IMR-90 (cell line): ENCODE measurements around the gene LRRTM4. TPM values are rescaled to one million over a fixed set of nuclear protein-coding genes. Genes with fewer than 3 reads are reported as not detected.

Source experiments
- ATAC-seq: fragments of 200-7000 bp; cut with Tn5 transposase; 2 replicates; pipeline ENCODE4 v1.9.1; 2020; ENCODE audit warnings: low read depth, mild to moderate bottlenecking, moderate library complexity
- BruUV-seq: library from RNA; stranded (reverse); fragments of 400-500 nt; replicated peaks from 2 replicates; lab custom pipeline; 2021; lab: Mats Ljungman, UMichigan
- CTCF ChIA-PET: fragments of 300-600 bp; formaldehyde crosslinking; extraction: SDS; loops from one replicate; lab custom pipeline; 2021; ENCODE audit warnings: antibody characterized with exemption; lab: Yijun Ruan, JAX
- POLR2A ChIA-PET: fragments of 300-600 bp; sonication (Branson Sonifier 250); formaldehyde crosslinking; loops from one replicate; lab custom pipeline; 2022; ENCODE audit warnings: antibody characterized with exemption; ENCODE audit not compliant: unreplicated experiment; lab: Charles Lee
- DNase-seq: peaks from one replicate; pipeline ENCODE4 v3.0.0; 2013
- H2AFZ ChIP-seq: replicated peaks from 2 replicates; pipeline ENCODE3; 2013; ENCODE audit warnings: low read length, mild to moderate bottlenecking; ENCODE audit not compliant: poor library complexity
- H2AK5ac ChIP-seq: 2 replicates; pipeline ENCODE4 v1.6.1; 2013; ENCODE audit warnings: low read depth, low read length, inconsistent platforms
- H2AK9ac ChIP-seq: replicated peaks from 2 replicates; pipeline ENCODE3; 2013; ENCODE audit warnings: mild to moderate bottlenecking, low read depth, low read length, moderate library complexity; ENCODE audit not compliant: poor library complexity
- H2BK120ac ChIP-seq: 2 replicates; pipeline ENCODE4 v1.6.1; 2013; ENCODE audit warnings: low read depth, low read length, inconsistent platforms
- H2BK15ac ChIP-seq: 3 replicates; pipeline ENCODE4 v1.6.1; 2013; ENCODE audit warnings: low read depth, low read length, inconsistent platforms
- H2BK20ac ChIP-seq: 2 replicates; pipeline ENCODE4 v1.6.1; 2013; ENCODE audit warnings: low read depth, mild to moderate bottlenecking, inconsistent platforms, low read length, moderate library complexity
- H2BK5ac ChIP-seq: 2 replicates; pipeline ENCODE4 v1.6.1; 2013; ENCODE audit warnings: mild to moderate bottlenecking, low read depth, low read length, inconsistent platforms; ENCODE audit not compliant: poor library complexity, severe bottlenecking
- H3K14ac ChIP-seq: replicated peaks from 2 replicates; pipeline ENCODE4 v1.6.1; 2013; ENCODE audit warnings: low read depth, low read length, inconsistent platforms
- H3K18ac ChIP-seq: 2 replicates; pipeline ENCODE4 v1.6.1; 2013; ENCODE audit warnings: low read depth, low read length, control low read depth
- H3K23ac ChIP-seq: 2 replicates; pipeline ENCODE4 v1.6.1; 2013; ENCODE audit warnings: low read depth, low read length, inconsistent platforms
- H3K27ac ChIP-seq: 2 replicates; pipeline ENCODE4 v1.5.1; 2013; ENCODE audit warnings: mild to moderate bottlenecking, control low read depth, low read length; ENCODE audit not compliant: insufficient read depth
- H3K27me3 ChIP-seq: 2 replicates; pipeline ENCODE4 v1.6.1; 2013; ENCODE audit warnings: low read length; ENCODE audit not compliant: control insufficient read depth, insufficient read depth
- H3K36me3 ChIP-seq: 2 replicates; pipeline ENCODE4 v1.6.1; 2013; ENCODE audit warnings: low read length, mixed read lengths; ENCODE audit not compliant: control insufficient read depth, insufficient read depth
- H3K4ac ChIP-seq: 2 replicates; pipeline ENCODE4 v1.6.1; 2013; ENCODE audit warnings: low read depth, low read length, inconsistent platforms
- H3K4me1 ChIP-seq: 2 replicates; pipeline ENCODE4 v1.6.1; 2013; ENCODE audit warnings: low read length, mixed read lengths; ENCODE audit not compliant: control insufficient read depth, insufficient read depth
- H3K4me2 ChIP-seq: 2 replicates; pipeline ENCODE4 v1.6.1; 2013; ENCODE audit warnings: low read depth, mild to moderate bottlenecking, control low read depth, low read length, moderate library complexity
- H3K4me3 ChIP-seq: 2 replicates; pipeline ENCODE4 v1.5.1; 2013; ENCODE audit warnings: low read depth, mild to moderate bottlenecking, control low read depth, low read length, moderate library complexity; ENCODE audit not compliant: insufficient read depth
- H3K56ac ChIP-seq: 2 replicates; pipeline ENCODE4 v1.6.1; 2013; ENCODE audit warnings: low read length, inconsistent platforms; ENCODE audit not compliant: insufficient read depth; ENCODE audit errors: extremely low read depth
- H3K79me1 ChIP-seq, 2 experiments: 2 replicates each; pipeline ENCODE4 v1.6.1; 2013; ENCODE audit warnings: low read length in 2 of 2, inconsistent platforms in 1 of 2, low read depth in 1 of 2
- H3K9ac ChIP-seq: 2 replicates; pipeline ENCODE4 v1.6.1; 2013; ENCODE audit warnings: low read depth, low read length, control low read depth
- H3K9me1 ChIP-seq: 2 replicates; pipeline ENCODE4 v1.6.1; 2013; ENCODE audit warnings: low read length, inconsistent platforms; ENCODE audit not compliant: insufficient read depth
- H3K9me3 ChIP-seq: 2 replicates; pipeline ENCODE4 v1.6.1; 2013; ENCODE audit warnings: low read length; ENCODE audit not compliant: control insufficient read depth, insufficient read depth
- H4K20me1 ChIP-seq: 2 replicates; pipeline ENCODE4 v1.6.1; 2013; ENCODE audit warnings: low read length, inconsistent platforms; ENCODE audit not compliant: insufficient read depth
- H4K5ac ChIP-seq: 2 replicates; pipeline ENCODE4 v1.6.1; 2013; ENCODE audit warnings: mild to moderate bottlenecking, low read depth, low read length, control low read depth
- H4K8ac ChIP-seq, 2 experiments: 2 replicates each; pipeline ENCODE4 v1.6.1; 2013; ENCODE audit warnings: low read depth in 2 of 2, low read length in 2 of 2, control low read depth in 1 of 2, inconsistent platforms in 1 of 2
- H4K91ac ChIP-seq: 2 replicates; pipeline ENCODE4 v1.6.1; 2013; ENCODE audit warnings: low read depth, low read length, inconsistent platforms; ENCODE audit not compliant: insufficient read depth
- BHLHE40 ChIP-seq: fragments of 150-350 bp; IDR thresholded peaks from 2 replicates; pipeline ENCODE4 v1.6.1; 2016; ENCODE audit warnings: mild to moderate bottlenecking, low read depth, low read length
- CEBPB ChIP-seq: IDR thresholded peaks from 2 replicates; pipeline ENCODE4 v1.6.1; 2012; ENCODE audit warnings: low read depth, low read length, improper control_type of control experiment
- CHD1 ChIP-seq: IDR thresholded peaks from 2 replicates; pipeline ENCODE4 v1.6.1; 2012; ENCODE audit warnings: low read depth, low read length, improper control_type of control experiment
- MAZ ChIP-seq: IDR thresholded peaks from 2 replicates; pipeline ENCODE4 v1.6.1; 2012; ENCODE audit warnings: low read depth, mild to moderate bottlenecking, low read length, improper control_type of control experiment, moderate library complexity, borderline replicate concordance
- MXI1 ChIP-seq: IDR thresholded peaks from 2 replicates; pipeline ENCODE4 v1.6.1; 2012; ENCODE audit warnings: low read depth, mild to moderate bottlenecking, low read length, moderate library complexity, borderline replicate concordance
- NFE2L2 ChIP-seq: fragments of 150-350 bp; IDR thresholded peaks from 2 replicates; pipeline ENCODE4 v1.6.1; 2016; ENCODE audit warnings: low read depth, mild to moderate bottlenecking, low read length
- POLR2A ChIP-seq: IDR thresholded peaks from 2 replicates; pipeline ENCODE4 v1.6.1; 2012; ENCODE audit warnings: mild to moderate bottlenecking, low read depth, low read length
- RAD21 ChIP-seq: IDR thresholded peaks from 2 replicates; pipeline ENCODE4 v1.6.1; 2012; ENCODE audit warnings: low read length, improper control_type of control experiment
- RCOR1 ChIP-seq: IDR thresholded peaks from 2 replicates; pipeline ENCODE4 v1.6.1; 2012; ENCODE audit warnings: mild to moderate bottlenecking, low read length, improper control_type of control experiment; ENCODE audit not compliant: insufficient replicate concordance
- RFX5 ChIP-seq: IDR thresholded peaks from 2 replicates; pipeline ENCODE4 v1.8.0; 2012; ENCODE audit warnings: low read depth, mild to moderate bottlenecking, low read length, moderate library complexity
- SMC3 ChIP-seq: fragments of 150-350 bp; IDR thresholded peaks from 2 replicates; pipeline ENCODE4 v1.6.1; 2016; ENCODE audit warnings: low read depth, mild to moderate bottlenecking, antibody characterized with exemption, low read length, moderate library complexity
- WGBS, 2 experiments: methylation state at CpG; one replicate each; pipeline versions ENCODE4 v1.1.5 to v1.1.7; 2013; ENCODE audit warnings: missing lambda C conversion rate in 2 of 2; ENCODE audit not compliant: insufficient read length in 1 of 2; ENCODE audit errors: extremely low coverage in 2 of 2; 5-methylcytosine and 5-hydroxymethylcytosine counted together
- dilution Hi-C: fragments of 300-500 bp; cut with HindIII; formaldehyde crosslinking; loops from one replicate; pipeline ENCODE4 v1.14.3; 2018; ENCODE audit warnings: low sequenced_read_pairs; ENCODE audit not compliant: unreplicated experiment
- in situ Hi-C: fragments of 300-500 bp; cut with MboI; formaldehyde crosslinking; loops from 3 replicates; pipeline ENCODE4 v1.14.3; 2019; ENCODE audit warnings: low sequenced_read_pairs, inconsistent platforms, mixed read lengths
- intact Hi-C: fragments of 100-400 bp; cut with micrococcal nuclease; formaldehyde crosslinking; loops from 2 replicates; pipeline ENCODE4 v1.10.0; 2022
- polyA plus RNA-seq, 3 experiments: library from polyadenylated mRNA; depleted of rRNA; stranded (reverse); fragments of >200 nt; gene quantifications; 2 replicates each; pipeline ENCODE4 v1.2.3, GENCODE V29; 2012; ENCODE audit warnings: low replicate concordance in 1 of 3
- total RNA-seq: library from RNA; depleted of rRNA; stranded (reverse); fragments of >200 nt; gene quantifications from 2 replicates; pipeline ENCODE4 v1.2.3, GENCODE V29; 2012
- TF ChIP-seq, protein P1 (sequence below): fragments of 150-350 bp; IDR thresholded peaks from 2 replicates; pipeline ENCODE4 v1.6.1; 2017; ENCODE audit warnings: mild to moderate bottlenecking, antibody characterized with exemption, low read length, low read depth

The LRRTM4 gene
- total and polyA plus RNA-seq, 2 of the 4 experiments (the other 2 are of a cell fraction): not detected

DNA sequence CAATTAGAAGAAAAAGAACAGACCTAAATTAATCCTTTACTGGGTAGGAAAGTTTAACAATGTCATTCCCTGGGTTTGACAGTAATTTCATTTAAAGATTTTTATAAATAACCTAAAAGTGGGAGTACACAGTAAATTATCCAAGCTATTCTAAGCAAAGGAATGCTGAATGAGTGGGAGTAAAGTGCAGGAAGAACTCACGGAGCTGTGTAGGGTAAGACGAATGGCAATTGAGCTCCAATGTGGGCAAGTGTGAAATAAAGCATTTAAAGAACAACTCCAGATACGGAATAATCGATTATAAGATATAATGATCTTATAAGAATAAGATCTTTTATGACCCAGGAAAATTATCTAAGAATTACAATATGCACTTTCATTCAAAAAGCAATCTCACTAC, 93.2 kb downstream of the LRRTM4 start:
- Histone ChIP-seq H4K20me1 (no peaks in the 10 kb centered on the region), H2BK20ac (no peak overlapping the region), H3K56ac (no peak overlapping the region), H2AFZ (no peak overlapping the region), H3K4me1 (no peaks in the 10 kb centered on the region), H3K23ac (no peak overlapping the region), H3K9me1 (no peaks in the 10 kb centered on the region), H2AK9ac (no peak overlapping the region), H2BK5ac (no peak overlapping the region), H3K9me3 (peaks cover 2% of the 10 kb centered on the region; the same call in 1 of the 2 replicates), H3K27ac (no peak overlapping the region), H4K5ac (no peak overlapping the region), H3K4me2 (no peak overlapping the region), H3K27me3 (no peaks in the 10 kb centered on the region), H2AK5ac (no peak overlapping the region), H3K9ac (no peak overlapping the region), H4K91ac (no peak overlapping the region), H4K8ac (no peak overlapping the region), H3K79me1 (no peaks in the 10 kb centered on the region), H3K36me3 (no peaks in the 10 kb centered on the region), H3K14ac (no peak overlapping the region), H3K4me3 (no peak overlapping the region), H3K4ac (no peak overlapping the region), H3K18ac (no peak overlapping the region), H2BK120ac (no peak overlapping the region), H2BK15ac (no peak overlapping the region)
- CTCF ChIA-PET: no interaction called here
- POLR2A ChIA-PET: no interaction called here
- in situ Hi-C loops: no loop called here
- no TSS peak for BruUV-seq
- TF ChIP-seq POLR2A: no peak
- no peak for TF ChIP-seq RAD21
- no peak for TF ChIP-seq CHD1
- TF ChIP-seq RFX5: no peak
- TF ChIP-seq NFE2L2: no peak
- TF ChIP-seq CEBPB: no peak
- no peak for TF ChIP-seq MAZ
- TF ChIP-seq, protein P1, sequence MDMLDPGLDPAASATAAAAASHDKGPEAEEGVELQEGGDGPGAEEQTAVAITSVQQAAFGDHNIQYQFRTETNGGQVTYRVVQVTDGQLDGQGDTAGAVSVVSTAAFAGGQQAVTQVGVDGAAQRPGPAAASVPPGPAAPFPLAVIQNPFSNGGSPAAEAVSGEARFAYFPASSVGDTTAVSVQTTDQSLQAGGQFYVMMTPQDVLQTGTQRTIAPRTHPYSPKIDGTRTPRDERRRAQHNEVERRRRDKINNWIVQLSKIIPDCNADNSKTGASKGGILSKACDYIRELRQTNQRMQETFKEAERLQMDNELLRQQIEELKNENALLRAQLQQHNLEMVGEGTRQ: no peak
- no peak for TF ChIP-seq RCOR1
- TF ChIP-seq MXI1: no peak
- TF ChIP-seq BHLHE40: no peak
- no peak for TF ChIP-seq SMC3
- intact Hi-C loops: no loop called here
- ATAC-seq (no peak), DNase-seq (no peak)
- dilution Hi-C loops: no loop called here
- no CpG with 5 or more reads among the region's 4 CpGs for WGBS, 2 experiments
